PFSK-1 (cell line): Measurements from ENCODE around the gene CELA2B.

Source experiments
- FOXP2 ChIP-seq: optimal IDR thresholded peaks from 2 replicates; pipeline ENCODE3; 2011; ENCODE audit warnings: borderline replicate concordance, control low read depth, inconsistent platforms; ENCODE audit not compliant: insufficient read depth; ENCODE audit errors: extremely low read length, extremely low read depth
- POLR2AphosphoS5 ChIP-seq: IDR thresholded peaks from 2 replicates; pipeline ENCODE4 v1.6.1; 2012; ENCODE audit warnings: low read depth, mild to moderate bottlenecking, control low read depth, low read length, moderate library complexity
- REST ChIP-seq, 2 experiments: IDR thresholded peaks; 2 replicates each; pipeline versions ENCODE4 v1.6.1 to v1.8.0; 2011 to 2012; ENCODE audit warnings: low read depth in 2 of 2, low read length in 2 of 2, control low read depth in 1 of 2, inconsistent platforms in 1 of 2, mild to moderate bottlenecking in 1 of 2, moderate library complexity in 1 of 2; ENCODE audit not compliant: insufficient read depth in 1 of 2
- SIN3A ChIP-seq: IDR thresholded peaks from 2 replicates; pipeline ENCODE4 v1.6.1; 2012; ENCODE audit warnings: mild to moderate bottlenecking, low read length, moderate library complexity, borderline replicate concordance; ENCODE audit not compliant: insufficient read depth
- TAF1 ChIP-seq: IDR thresholded peaks from 2 replicates; pipeline ENCODE4 v1.6.1; 2012; ENCODE audit warnings: low read length, control low read depth, borderline replicate concordance; ENCODE audit not compliant: insufficient read depth

GRCh38 chr1:15436881-15437442, 38.9 kb upstream of the CELA2B start:
- TF ChIP-seq FOXP2 = no peak
- TF ChIP-seq TAF1 = no peak
- no peak for TF ChIP-seq POLR2AphosphoS5
- no peak for TF ChIP-seq SIN3A
- no peak for TF ChIP-seq REST (IDR thresholded peaks at IDR 0.05; ENCODE audit: insufficient read depth in 1 of 2, low read depth in 2 of 2, low read length in 2 of 2)
